IMR-90 (cell line): ENCODE results near the gene PLCG2. TPM values are rescaled to one million over a fixed set of nuclear protein-coding genes. Genes with fewer than 3 reads are reported as not detected.

ENCODE experiments used
- ATAC-seq: fragments of 200-7000 bp; cut with Tn5 transposase; 2 replicates; pipeline ENCODE4 v1.9.1; 2020; ENCODE audit warnings: low read depth, mild to moderate bottlenecking, moderate library complexity
- BruUV-seq: library from RNA; stranded (reverse); fragments of 400-500 nt; replicated peaks from 2 replicates; lab custom pipeline; 2021; lab: Mats Ljungman, UMichigan
- CTCF ChIA-PET: fragments of 300-600 bp; formaldehyde crosslinking; extraction: SDS; loops from one replicate; lab custom pipeline; 2021; ENCODE audit warnings: antibody characterized with exemption; lab: Yijun Ruan, JAX
- POLR2A ChIA-PET: fragments of 300-600 bp; sonication (Branson Sonifier 250); formaldehyde crosslinking; loops from one replicate; lab custom pipeline; 2022; ENCODE audit warnings: antibody characterized with exemption; ENCODE audit not compliant: unreplicated experiment; lab: Charles Lee
- DNase-seq: peaks from one replicate; pipeline ENCODE4 v3.0.0; 2013
- H2AFZ ChIP-seq: replicated peaks from 2 replicates; pipeline ENCODE3; 2013; ENCODE audit warnings: low read length, mild to moderate bottlenecking; ENCODE audit not compliant: poor library complexity
- H2AK5ac ChIP-seq: 2 replicates; pipeline ENCODE4 v1.6.1; 2013; ENCODE audit warnings: low read depth, low read length, inconsistent platforms
- H2AK9ac ChIP-seq: replicated peaks from 2 replicates; pipeline ENCODE3; 2013; ENCODE audit warnings: mild to moderate bottlenecking, low read depth, low read length, moderate library complexity; ENCODE audit not compliant: poor library complexity
- H2BK120ac ChIP-seq: 2 replicates; pipeline ENCODE4 v1.6.1; 2013; ENCODE audit warnings: low read depth, low read length, inconsistent platforms
- H2BK15ac ChIP-seq: 3 replicates; pipeline ENCODE4 v1.6.1; 2013; ENCODE audit warnings: low read depth, low read length, inconsistent platforms
- H2BK20ac ChIP-seq: 2 replicates; pipeline ENCODE4 v1.6.1; 2013; ENCODE audit warnings: low read depth, mild to moderate bottlenecking, inconsistent platforms, low read length, moderate library complexity
- H2BK5ac ChIP-seq: 2 replicates; pipeline ENCODE4 v1.6.1; 2013; ENCODE audit warnings: mild to moderate bottlenecking, low read depth, low read length, inconsistent platforms; ENCODE audit not compliant: poor library complexity, severe bottlenecking
- H3K14ac ChIP-seq: replicated peaks from 2 replicates; pipeline ENCODE4 v1.6.1; 2013; ENCODE audit warnings: low read depth, low read length, inconsistent platforms
- H3K18ac ChIP-seq: 2 replicates; pipeline ENCODE4 v1.6.1; 2013; ENCODE audit warnings: low read depth, low read length, control low read depth
- H3K23ac ChIP-seq: 2 replicates; pipeline ENCODE4 v1.6.1; 2013; ENCODE audit warnings: low read depth, low read length, inconsistent platforms
- H3K27ac ChIP-seq: 2 replicates; pipeline ENCODE4 v1.5.1; 2013; ENCODE audit warnings: mild to moderate bottlenecking, control low read depth, low read length; ENCODE audit not compliant: insufficient read depth
- H3K27me3 ChIP-seq: 2 replicates; pipeline ENCODE4 v1.6.1; 2013; ENCODE audit warnings: low read length; ENCODE audit not compliant: control insufficient read depth, insufficient read depth
- H3K36me3 ChIP-seq: 2 replicates; pipeline ENCODE4 v1.6.1; 2013; ENCODE audit warnings: low read length, mixed read lengths; ENCODE audit not compliant: control insufficient read depth, insufficient read depth
- H3K4ac ChIP-seq: 2 replicates; pipeline ENCODE4 v1.6.1; 2013; ENCODE audit warnings: low read depth, low read length, inconsistent platforms
- H3K4me1 ChIP-seq: 2 replicates; pipeline ENCODE4 v1.6.1; 2013; ENCODE audit warnings: low read length, mixed read lengths; ENCODE audit not compliant: control insufficient read depth, insufficient read depth
- H3K4me2 ChIP-seq: 2 replicates; pipeline ENCODE4 v1.6.1; 2013; ENCODE audit warnings: low read depth, mild to moderate bottlenecking, control low read depth, low read length, moderate library complexity
- H3K4me3 ChIP-seq: 2 replicates; pipeline ENCODE4 v1.5.1; 2013; ENCODE audit warnings: low read depth, mild to moderate bottlenecking, control low read depth, low read length, moderate library complexity; ENCODE audit not compliant: insufficient read depth
- H3K56ac ChIP-seq: 2 replicates; pipeline ENCODE4 v1.6.1; 2013; ENCODE audit warnings: low read length, inconsistent platforms; ENCODE audit not compliant: insufficient read depth; ENCODE audit errors: extremely low read depth
- H3K79me1 ChIP-seq, 2 experiments: 2 replicates each; pipeline ENCODE4 v1.6.1; 2013; ENCODE audit warnings: low read length in 2 of 2, inconsistent platforms in 1 of 2, low read depth in 1 of 2
- H3K9ac ChIP-seq: 2 replicates; pipeline ENCODE4 v1.6.1; 2013; ENCODE audit warnings: low read depth, low read length, control low read depth
- H3K9me1 ChIP-seq: 2 replicates; pipeline ENCODE4 v1.6.1; 2013; ENCODE audit warnings: low read length, inconsistent platforms; ENCODE audit not compliant: insufficient read depth
- H3K9me3 ChIP-seq: 2 replicates; pipeline ENCODE4 v1.6.1; 2013; ENCODE audit warnings: low read length; ENCODE audit not compliant: control insufficient read depth, insufficient read depth
- H4K20me1 ChIP-seq: 2 replicates; pipeline ENCODE4 v1.6.1; 2013; ENCODE audit warnings: low read length, inconsistent platforms; ENCODE audit not compliant: insufficient read depth
- H4K5ac ChIP-seq: 2 replicates; pipeline ENCODE4 v1.6.1; 2013; ENCODE audit warnings: mild to moderate bottlenecking, low read depth, low read length, control low read depth
- H4K8ac ChIP-seq, 2 experiments: 2 replicates each; pipeline ENCODE4 v1.6.1; 2013; ENCODE audit warnings: low read depth in 2 of 2, low read length in 2 of 2, control low read depth in 1 of 2, inconsistent platforms in 1 of 2
- H4K91ac ChIP-seq: 2 replicates; pipeline ENCODE4 v1.6.1; 2013; ENCODE audit warnings: low read depth, low read length, inconsistent platforms; ENCODE audit not compliant: insufficient read depth
- BHLHE40 ChIP-seq: fragments of 150-350 bp; IDR thresholded peaks from 2 replicates; pipeline ENCODE4 v1.6.1; 2016; ENCODE audit warnings: mild to moderate bottlenecking, low read depth, low read length
- CHD1 ChIP-seq: IDR thresholded peaks from 2 replicates; pipeline ENCODE4 v1.6.1; 2012; ENCODE audit warnings: low read depth, low read length, improper control_type of control experiment
- FOS ChIP-seq: fragments of 150-350 bp; IDR thresholded peaks from 2 replicates; pipeline ENCODE4 v1.6.1; 2016; ENCODE audit warnings: low read depth, low read length
- NFE2L2 ChIP-seq: fragments of 150-350 bp; IDR thresholded peaks from 2 replicates; pipeline ENCODE4 v1.6.1; 2016; ENCODE audit warnings: low read depth, mild to moderate bottlenecking, low read length
- POLR2A ChIP-seq: IDR thresholded peaks from 2 replicates; pipeline ENCODE4 v1.6.1; 2012; ENCODE audit warnings: mild to moderate bottlenecking, low read depth, low read length
- RAD21 ChIP-seq: IDR thresholded peaks from 2 replicates; pipeline ENCODE4 v1.6.1; 2012; ENCODE audit warnings: low read length, improper control_type of control experiment
- RCOR1 ChIP-seq: IDR thresholded peaks from 2 replicates; pipeline ENCODE4 v1.6.1; 2012; ENCODE audit warnings: mild to moderate bottlenecking, low read length, improper control_type of control experiment; ENCODE audit not compliant: insufficient replicate concordance
- RFX5 ChIP-seq: IDR thresholded peaks from 2 replicates; pipeline ENCODE4 v1.8.0; 2012; ENCODE audit warnings: low read depth, mild to moderate bottlenecking, low read length, moderate library complexity
- WGBS, 2 experiments: methylation state at CpG; one replicate each; pipeline versions ENCODE4 v1.1.5 to v1.1.7; 2013; ENCODE audit warnings: missing lambda C conversion rate in 2 of 2; ENCODE audit not compliant: insufficient read length in 1 of 2; ENCODE audit errors: extremely low coverage in 2 of 2; 5-methylcytosine and 5-hydroxymethylcytosine counted together
- dilution Hi-C: fragments of 300-500 bp; cut with HindIII; formaldehyde crosslinking; loops from one replicate; pipeline ENCODE4 v1.14.3; 2018; ENCODE audit warnings: low sequenced_read_pairs; ENCODE audit not compliant: unreplicated experiment
- in situ Hi-C: fragments of 300-500 bp; cut with MboI; formaldehyde crosslinking; loops from 3 replicates; pipeline ENCODE4 v1.14.3; 2019; ENCODE audit warnings: low sequenced_read_pairs, inconsistent platforms, mixed read lengths
- intact Hi-C: fragments of 100-400 bp; cut with micrococcal nuclease; formaldehyde crosslinking; loops from 2 replicates; pipeline ENCODE4 v1.10.0; 2022
- polyA plus RNA-seq, 3 experiments: library from polyadenylated mRNA; depleted of rRNA; stranded (reverse); fragments of >200 nt; gene quantifications; 2 replicates each; pipeline ENCODE4 v1.2.3, GENCODE V29; 2012; ENCODE audit warnings: low replicate concordance in 1 of 3
- total RNA-seq: library from RNA; depleted of rRNA; stranded (reverse); fragments of >200 nt; gene quantifications from 2 replicates; pipeline ENCODE4 v1.2.3, GENCODE V29; 2012
- TF ChIP-seq, protein P1 (sequence below): fragments of 150-350 bp; IDR thresholded peaks from 2 replicates; pipeline ENCODE4 v1.6.1; 2016; ENCODE audit warnings: low read depth, mild to moderate bottlenecking, low read length, moderate library complexity, borderline replicate concordance
- TF ChIP-seq, protein P2 (sequence below): fragments of 150-350 bp; IDR thresholded peaks from 2 replicates; pipeline ENCODE4 v1.6.1; 2017; ENCODE audit warnings: mild to moderate bottlenecking, antibody characterized with exemption, low read length, low read depth

Gene PLCG2
- total and polyA plus RNA-seq, 2 of the 4 experiments (the other 2 are of a cell fraction) = 0.14 to 0.18 TPM

DNA sequence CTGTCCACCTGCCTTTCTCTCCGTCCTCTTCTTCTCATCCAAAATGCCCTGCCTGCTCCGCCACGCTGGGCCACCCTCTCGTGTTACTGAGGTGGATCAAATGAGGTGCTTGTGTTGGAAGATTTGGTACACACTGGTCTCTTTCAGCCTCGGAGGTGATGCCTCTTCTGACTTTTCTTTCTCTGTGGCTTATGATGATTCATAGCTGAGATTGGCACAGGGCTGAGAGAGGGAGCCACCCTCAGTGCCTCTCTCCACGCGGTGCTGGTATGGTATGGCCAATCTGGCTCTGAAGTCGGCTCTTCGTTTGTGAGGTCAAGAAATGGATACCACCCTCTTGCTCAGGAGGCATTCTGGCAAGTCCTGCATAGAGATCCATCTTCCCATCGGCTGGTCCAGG lies 82.4 kb downstream of the PLCG2 start:
- H3K79me1 ChIP-seq = no peaks in the 10 kb centered on the region
- H2BK5ac ChIP-seq = no peak overlapping the region
- H3K4me3 ChIP-seq = no peak overlapping the region
- no peaks in the 10 kb centered on the region for H3K4me1 ChIP-seq
- H3K18ac ChIP-seq = no peak overlapping the region
- H3K4ac ChIP-seq = no peak overlapping the region
- 92% methylated on average over 2 of the region's 10 CpGs; no CpG with 5 or more reads in 1 of the 2 experiments for WGBS, 2 experiments
- ATAC-seq (no peak), DNase-seq (no peak)
- H3K36me3 ChIP-seq = no peaks in the 10 kb centered on the region
- no peak overlapping the region for H3K23ac ChIP-seq
- H3K9me1 ChIP-seq = no peaks in the 10 kb centered on the region
- ChIA-PET CTCF (no interaction called here), POLR2A (no interaction called here)
- H2BK15ac ChIP-seq = no peak overlapping the region
- no peak overlapping the region for H3K56ac ChIP-seq
- H2BK20ac ChIP-seq = no peak overlapping the region
- H2BK120ac ChIP-seq = no peak overlapping the region
- intact Hi-C loops (no loop called here), in situ Hi-C loops (no loop called here), dilution Hi-C loops (no loop called here)
- no peak overlapping the region for H3K9ac ChIP-seq
- H3K14ac ChIP-seq = no peak overlapping the region
- H4K20me1 ChIP-seq = no peaks in the 10 kb centered on the region
- H3K4me2 ChIP-seq = no peak overlapping the region
- no peak overlapping the region for H4K91ac ChIP-seq
- H3K27me3 ChIP-seq = peaks cover 11% of the 10 kb centered on the region
- no peak overlapping the region for H2AK5ac ChIP-seq
- no peak overlapping the region for H2AK9ac ChIP-seq
- H2AFZ ChIP-seq = no peak overlapping the region
- no peak for TF ChIP-seq POLR2A
- TF ChIP-seq, protein P1, sequence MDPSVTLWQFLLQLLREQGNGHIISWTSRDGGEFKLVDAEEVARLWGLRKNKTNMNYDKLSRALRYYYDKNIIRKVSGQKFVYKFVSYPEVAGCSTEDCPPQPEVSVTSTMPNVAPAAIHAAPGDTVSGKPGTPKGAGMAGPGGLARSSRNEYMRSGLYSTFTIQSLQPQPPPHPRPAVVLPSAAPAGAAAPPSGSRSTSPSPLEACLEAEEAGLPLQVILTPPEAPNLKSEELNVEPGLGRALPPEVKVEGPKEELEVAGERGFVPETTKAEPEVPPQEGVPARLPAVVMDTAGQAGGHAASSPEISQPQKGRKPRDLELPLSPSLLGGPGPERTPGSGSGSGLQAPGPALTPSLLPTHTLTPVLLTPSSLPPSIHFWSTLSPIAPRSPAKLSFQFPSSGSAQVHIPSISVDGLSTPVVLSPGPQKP = no peak
- TF ChIP-seq FOS = no peak
- TF ChIP-seq, protein P2, sequence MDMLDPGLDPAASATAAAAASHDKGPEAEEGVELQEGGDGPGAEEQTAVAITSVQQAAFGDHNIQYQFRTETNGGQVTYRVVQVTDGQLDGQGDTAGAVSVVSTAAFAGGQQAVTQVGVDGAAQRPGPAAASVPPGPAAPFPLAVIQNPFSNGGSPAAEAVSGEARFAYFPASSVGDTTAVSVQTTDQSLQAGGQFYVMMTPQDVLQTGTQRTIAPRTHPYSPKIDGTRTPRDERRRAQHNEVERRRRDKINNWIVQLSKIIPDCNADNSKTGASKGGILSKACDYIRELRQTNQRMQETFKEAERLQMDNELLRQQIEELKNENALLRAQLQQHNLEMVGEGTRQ = no peak
- TF ChIP-seq BHLHE40 = no peak
- no peak for TF ChIP-seq RAD21
- TF ChIP-seq RFX5 = no peak
- no peak for TF ChIP-seq CHD1
- no peak for TF ChIP-seq RCOR1
- TF ChIP-seq NFE2L2 = no peak
- H3K9me3 ChIP-seq = no peaks in the 10 kb centered on the region
- no TSS peak for BruUV-seq
- H4K8ac ChIP-seq = no peak overlapping the region
- no peak overlapping the region for H3K27ac ChIP-seq
- H4K5ac ChIP-seq = no peak overlapping the region
